Activated CD4-positive, alpha-beta T cell treated with anti-CD3 and anti-CD28 coated beads, Interleukin-2, amount 10 ng/mL, durations not matched to agents 24 days and 14 days (primary cell): Measurements from ENCODE around the gene RTP3. TPM values are rescaled to one million over a fixed set of nuclear protein-coding genes. Genes with fewer than 3 reads are reported as not detected.
"Not testable (repeated sequence)": the region's sequence is repeated elsewhere in the genome, so short reads cannot be mapped to it uniquely, and the experiment has no call there.

Experiments
- DNase-seq: peaks from one replicate; pipeline ENCODE4 v3.0.0; 2022
- H3K27ac Mint-ChIP-seq: one replicate; pipeline ENCODE4 v1.8.0; 2022; ENCODE audit warnings: mild to moderate bottlenecking, mixed read lengths
- H3K27me3 Mint-ChIP-seq: one replicate; pipeline ENCODE4 v1.8.0; 2022; ENCODE audit warnings: mixed read lengths
- H3K36me3 Mint-ChIP-seq: one replicate; pipeline ENCODE4 v1.8.0; 2022; ENCODE audit warnings: low read depth, mild to moderate bottlenecking, mixed read lengths
- H3K4me1 Mint-ChIP-seq: one replicate; pipeline ENCODE4 v1.8.0; 2021; ENCODE audit warnings: mixed read lengths
- H3K4me3 Mint-ChIP-seq: one replicate; pipeline ENCODE4 v1.8.0; 2022; ENCODE audit warnings: mild to moderate bottlenecking, moderate library complexity, mixed read lengths
- H3K9me3 Mint-ChIP-seq: one replicate; pipeline ENCODE4 v1.8.0; 2021; ENCODE audit warnings: mixed read lengths
- intact Hi-C: fragments of 100-400 bp; cut with micrococcal nuclease; formaldehyde crosslinking; loops from one replicate; pipeline ENCODE4 v1.15.1; 2023
- total RNA-seq: library from RNA; stranded (reverse); gene quantifications from 2 replicates; pipeline ENCODE4 v1.2.3, GENCODE V29; 2022

Gene RTP3
- total RNA-seq, 1 donor from 2014 or later, result not detected

DNA sequence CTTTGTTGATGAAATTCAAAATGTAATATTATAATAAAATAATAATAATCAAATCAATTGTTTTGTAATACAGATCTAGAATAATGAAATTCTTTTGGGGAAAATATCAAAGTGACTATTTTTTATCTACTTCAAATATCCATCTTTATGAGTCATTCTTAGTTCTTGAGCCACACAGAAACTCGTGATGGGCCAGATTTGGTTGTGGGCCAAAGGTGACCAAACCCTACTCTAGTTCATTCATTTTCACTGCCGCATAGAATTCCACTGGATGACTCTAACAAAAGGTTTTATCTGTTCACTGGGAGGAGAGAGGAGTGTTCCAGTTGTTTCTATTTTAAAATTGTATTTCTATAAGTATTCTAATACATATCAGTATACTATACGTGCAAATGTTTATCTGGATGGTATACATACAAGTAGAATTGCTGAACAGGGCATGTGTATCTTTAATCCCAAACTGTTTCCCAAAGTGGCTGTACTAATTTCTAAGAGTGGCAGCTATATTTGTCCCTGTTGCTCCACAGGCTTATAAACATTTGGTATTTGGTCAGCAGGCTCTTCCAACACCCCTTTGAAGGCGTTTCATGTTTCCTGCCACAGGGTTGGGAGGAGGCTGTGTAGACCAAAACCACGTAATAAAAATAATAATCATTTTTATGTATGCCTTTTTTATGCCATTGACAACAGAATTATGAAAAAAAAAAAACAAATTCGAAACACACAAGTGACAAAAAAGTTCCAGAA is 7.3 kb upstream of the RTP3 start:
- H3K36me3 Mint-ChIP-seq, result no peaks in the 10 kb centered on the region
- peaks cover 9% of the 10 kb centered on the region for H3K4me1 Mint-ChIP-seq
- intact Hi-C loops, result no loop called here
- H3K27ac Mint-ChIP-seq, result no peak overlapping the region
- no peaks in the 10 kb centered on the region for H3K9me3 Mint-ChIP-seq
- no peak for DNase-seq
- peaks cover 21% of the 10 kb centered on the region for H3K27me3 Mint-ChIP-seq
- no peak overlapping the region for H3K4me3 Mint-ChIP-seq

DNA sequence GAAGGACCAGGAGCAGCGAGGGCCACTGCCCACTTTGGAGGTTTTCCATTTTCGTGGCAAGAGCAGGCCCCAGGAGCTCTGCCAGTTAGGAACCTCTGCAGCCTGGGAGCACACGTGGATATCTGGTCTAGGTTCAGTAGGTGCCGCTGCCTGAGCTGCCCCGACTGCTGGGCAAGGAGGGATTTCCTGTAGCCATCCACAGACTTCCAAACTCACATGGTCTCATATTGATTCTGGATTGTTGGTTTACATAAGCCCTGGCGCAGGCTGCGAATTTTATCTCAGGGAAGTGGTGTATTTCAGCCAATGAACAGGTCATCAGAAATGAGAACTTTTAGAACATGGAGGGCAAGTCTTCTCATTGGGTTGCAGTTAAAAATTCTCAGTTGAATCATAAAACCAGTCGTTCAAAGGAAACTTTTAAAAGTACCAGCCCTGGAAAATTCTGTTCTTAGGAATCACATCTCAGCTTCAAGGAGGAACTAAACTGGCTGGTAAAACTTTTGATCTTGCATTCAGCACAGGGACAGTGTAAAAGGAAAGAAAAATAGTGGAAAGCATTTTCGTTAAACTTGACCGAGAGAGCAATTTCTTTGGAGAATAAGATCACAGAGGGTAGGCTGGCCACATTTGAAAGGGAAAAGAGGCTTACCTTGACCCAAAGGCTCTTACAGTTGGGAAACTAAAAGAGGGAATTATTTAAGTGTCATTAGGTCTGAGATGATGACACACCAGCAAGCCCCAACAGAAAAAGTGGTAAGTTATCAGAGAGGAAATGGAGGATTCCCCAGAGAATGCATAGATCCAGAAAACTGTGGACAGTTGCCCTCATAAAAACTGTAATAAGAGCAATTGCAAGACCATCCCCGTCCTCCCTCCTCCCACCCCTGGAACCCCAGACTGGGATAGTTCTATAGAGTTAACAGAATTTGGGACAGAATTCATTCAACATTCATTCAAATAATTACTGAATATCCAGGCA is 6.4 kb upstream of the RTP3 start:
- H3K4me1 Mint-ChIP-seq, result peaks cover 11% of the 10 kb centered on the region
- H3K36me3 Mint-ChIP-seq, result no peaks in the 10 kb centered on the region
- H3K27me3 Mint-ChIP-seq, result peaks cover 22% of the 10 kb centered on the region
- H3K27ac Mint-ChIP-seq, result no peak overlapping the region
- DNase-seq, result no peak
- no peaks in the 10 kb centered on the region for H3K9me3 Mint-ChIP-seq
- no peak overlapping the region for H3K4me3 Mint-ChIP-seq
- intact Hi-C loops, result no loop called here

DNA sequence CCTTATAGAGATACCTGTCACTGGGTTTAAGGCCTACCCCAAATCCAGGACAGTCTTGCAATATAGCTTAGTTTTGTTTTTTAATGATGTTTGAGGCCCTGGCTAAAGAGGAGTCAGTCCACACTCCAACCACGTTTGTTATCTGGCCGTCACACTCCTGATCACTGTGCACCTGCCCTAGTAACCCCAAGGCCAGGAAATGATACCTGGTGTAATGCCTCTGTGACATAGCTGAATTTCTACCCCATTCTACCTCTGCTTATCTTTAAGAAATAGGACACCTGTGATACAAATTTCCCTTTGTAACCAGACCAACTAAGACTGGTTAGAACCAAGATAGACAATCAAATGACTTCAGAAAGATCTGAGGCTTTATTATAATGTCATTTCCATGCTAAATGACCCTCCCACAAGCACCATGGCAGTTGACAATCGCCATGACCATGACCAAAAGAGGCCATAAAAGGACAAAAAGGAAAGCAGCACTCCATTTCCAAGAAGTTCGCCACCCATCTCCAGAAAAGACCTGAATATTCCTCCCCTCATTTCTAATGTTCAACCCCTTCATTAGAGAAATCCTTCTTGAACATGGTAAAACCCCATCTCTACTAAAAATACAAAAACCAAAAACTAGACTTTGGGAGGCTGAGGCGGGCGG is 4.8 kb upstream of the RTP3 start:
- intact Hi-C loops, result no loop called here
- H3K4me3 Mint-ChIP-seq, result no peak overlapping the region
- peaks cover 11% of the 10 kb centered on the region for H3K27me3 Mint-ChIP-seq
- H3K27ac Mint-ChIP-seq, result no peak overlapping the region
- H3K9me3 Mint-ChIP-seq, result no peaks in the 10 kb centered on the region
- H3K4me1 Mint-ChIP-seq, result peaks cover 11% of the 10 kb centered on the region
- no peaks in the 10 kb centered on the region for H3K36me3 Mint-ChIP-seq
- DNase-seq, result no peak

DNA sequence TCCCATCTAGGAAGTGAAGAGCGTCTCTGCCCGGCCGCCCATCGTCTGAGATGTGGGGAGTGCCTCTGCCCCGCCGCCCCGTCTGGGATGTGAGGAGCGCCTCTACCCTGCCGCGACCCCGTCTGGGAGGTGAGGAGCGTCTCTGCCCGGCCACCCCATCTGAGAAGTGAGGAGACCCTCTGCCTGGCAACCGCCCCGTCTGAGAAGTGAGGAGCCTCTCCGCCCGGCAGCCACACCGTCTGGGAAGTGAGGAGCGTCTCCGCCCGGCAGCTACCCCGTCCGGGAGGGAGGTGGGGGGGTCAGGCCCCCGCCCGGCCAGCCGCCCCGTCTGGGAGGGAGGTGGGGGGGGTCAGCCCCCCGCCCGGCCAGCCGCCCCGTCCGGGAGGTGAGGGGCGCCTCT is 3.3 kb upstream of the RTP3 start:
- H3K4me1 Mint-ChIP-seq, H3K4me3 Mint-ChIP-seq, H3K9me3 Mint-ChIP-seq, intact Hi-C loops, DNase-seq, H3K27ac Mint-ChIP-seq, H3K36me3 Mint-ChIP-seq: not testable (repeated sequence)
- H3K27me3 Mint-ChIP-seq, result peaks cover 11% of the 10 kb centered on the region

DNA sequence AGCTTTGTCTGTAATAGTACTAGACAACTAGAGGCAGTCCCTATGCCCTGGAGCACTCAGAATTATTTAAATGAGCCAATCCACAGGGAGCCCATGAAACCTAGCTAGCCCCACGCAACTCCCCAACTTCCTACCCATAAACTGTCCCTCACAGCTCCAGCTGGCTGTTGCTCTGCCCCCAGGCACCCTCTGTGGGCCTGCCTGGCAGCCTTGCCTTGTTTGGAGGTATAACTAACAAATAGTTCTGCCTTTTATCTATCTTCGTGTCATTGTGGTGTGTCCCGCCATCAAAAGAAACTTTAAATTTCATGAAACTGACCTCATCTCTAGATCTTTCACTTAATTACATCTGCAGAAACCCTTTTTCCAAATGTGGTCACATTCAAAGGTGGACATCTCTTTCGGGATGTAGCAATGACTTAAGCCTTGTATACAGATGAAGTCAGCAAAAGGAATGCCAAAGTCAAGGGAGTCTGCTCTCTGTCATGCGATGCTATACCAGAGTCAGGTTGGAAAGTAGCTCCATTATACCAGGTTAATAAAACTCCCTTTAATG is 1.8 kb upstream of the RTP3 start:
- Mint-ChIP-seq H3K36me3 (no peaks in the 10 kb centered on the region), H3K4me3 (no peak overlapping the region), H3K27me3 (peaks cover 11% of the 10 kb centered on the region), H3K27ac (no peak overlapping the region), H3K9me3 (no peaks in the 10 kb centered on the region), H3K4me1 (peaks cover 4% of the 10 kb centered on the region)
- DNase-seq, result no peak
- intact Hi-C loops, result no loop called here

DNA sequence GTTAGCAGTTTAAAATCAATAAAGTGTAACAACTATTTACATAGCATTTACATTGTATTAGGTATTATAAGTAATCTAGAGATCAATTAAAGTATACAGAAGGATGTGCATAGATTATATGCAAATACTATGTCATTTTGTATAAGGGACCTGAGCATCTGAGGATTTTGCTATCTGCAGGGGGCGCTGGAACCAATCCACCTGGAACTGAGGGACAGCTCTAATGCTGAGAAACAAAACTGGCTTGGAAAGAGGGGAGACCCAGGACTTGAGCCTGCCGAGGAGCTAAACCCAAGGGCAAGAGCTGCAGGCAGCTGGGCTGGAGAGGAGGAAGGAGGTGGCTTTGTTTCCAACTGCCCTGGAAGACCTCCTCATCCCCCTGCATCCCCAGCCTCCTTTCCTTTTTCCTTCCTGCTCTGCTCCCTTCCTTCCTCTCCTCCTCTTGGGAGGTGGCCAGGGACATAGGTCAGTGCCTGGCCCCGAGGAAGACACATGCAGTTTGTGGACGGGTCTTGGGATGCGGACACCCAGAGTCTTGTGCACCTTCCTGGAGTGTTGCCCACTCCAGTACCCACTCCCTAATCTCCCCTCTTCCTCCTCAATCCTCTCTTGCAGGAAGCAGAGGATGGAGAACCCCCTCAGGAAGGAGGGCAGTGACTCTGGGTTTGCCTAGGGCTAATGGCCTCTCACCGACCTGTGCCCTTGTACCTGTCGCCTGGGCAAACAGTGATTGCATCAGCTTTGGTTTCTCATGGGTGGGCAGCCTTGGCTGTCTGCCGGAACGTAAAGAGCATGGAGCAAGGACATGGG is 825 bp upstream of the RTP3 start:
- peaks cover 6% of the 10 kb centered on the region for H3K27me3 Mint-ChIP-seq

GRCh38 chr3:46498916-46499519 is 1.2 kb downstream of the RTP3 start:
- no peaks in the 10 kb centered on the region for H3K36me3 Mint-ChIP-seq
- no peak overlapping the region for H3K27ac Mint-ChIP-seq
- H3K4me3 Mint-ChIP-seq, result no peak overlapping the region
- intact Hi-C loops, result no loop called here
- H3K27me3 Mint-ChIP-seq, result peaks cover 3% of the 10 kb centered on the region
- no peak for DNase-seq
- H3K4me1 Mint-ChIP-seq, result peaks cover 6% of the 10 kb centered on the region
- no peaks in the 10 kb centered on the region for H3K9me3 Mint-ChIP-seq

More for the DNA sequence above, 825 bp upstream of the RTP3 start:
- no peak overlapping the region for H3K27ac Mint-ChIP-seq
- H3K4me3 Mint-ChIP-seq, result no peak overlapping the region
- DNase-seq, result peak; percentile 83
- peaks cover 4% of the 10 kb centered on the region for H3K4me1 Mint-ChIP-seq
- H3K9me3 Mint-ChIP-seq, result no peaks in the 10 kb centered on the region
- intact Hi-C loops, result no loop called here
- H3K36me3 Mint-ChIP-seq, result no peaks in the 10 kb centered on the region

DNA sequence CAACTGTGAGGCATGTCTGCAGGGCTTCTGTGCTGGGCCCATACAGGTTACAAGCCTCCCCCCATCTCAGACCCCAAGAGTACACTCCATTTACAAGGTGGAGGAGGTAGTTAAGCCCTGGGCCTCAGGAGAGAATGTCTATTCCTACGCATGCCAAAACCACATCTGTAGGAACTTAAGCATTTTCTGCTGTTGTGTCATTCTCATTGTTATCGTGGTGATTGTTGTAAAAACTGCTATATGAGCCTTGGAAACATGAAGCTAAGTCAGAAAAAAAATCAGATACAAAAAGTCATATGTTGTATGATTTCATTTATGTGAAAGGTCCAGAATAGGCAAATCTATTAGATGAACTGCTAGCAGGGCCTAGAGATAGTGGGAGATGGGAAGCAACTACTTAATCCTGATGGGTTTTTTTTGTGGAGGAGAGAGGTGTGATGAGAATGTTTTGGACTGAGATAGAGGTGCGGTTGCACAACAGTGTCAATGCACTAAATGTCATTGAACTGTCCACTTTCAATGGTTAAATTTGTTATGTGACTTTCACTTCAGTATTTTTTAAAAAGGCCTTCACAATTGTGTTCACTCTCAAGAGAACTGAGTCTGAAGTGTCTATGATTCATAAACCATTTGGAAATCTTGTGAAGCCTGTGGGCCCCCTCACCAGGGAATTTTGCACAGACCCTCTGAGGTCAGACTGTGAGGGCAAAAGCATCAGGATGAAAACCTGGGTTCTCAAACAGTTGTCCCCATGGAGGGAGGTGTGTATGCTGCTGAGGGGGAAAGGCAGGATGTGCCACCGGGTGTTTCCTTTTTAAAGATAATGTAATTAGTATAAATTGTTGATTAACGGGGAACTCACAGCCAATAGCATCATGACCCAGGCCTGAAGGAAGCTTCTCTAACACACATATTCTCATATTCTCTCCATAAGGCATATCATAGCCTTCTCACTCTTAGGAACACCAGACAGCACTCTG is 3.2 kb downstream of the RTP3 start:
- H3K27me3 Mint-ChIP-seq, result peaks cover 5% of the 10 kb centered on the region
- intact Hi-C loops, result no loop called here
- no peak for DNase-seq

GRCh38 chr3:46501702-46502101 is 3.9 kb downstream of the RTP3 start:
- no peak overlapping the region for H3K27ac Mint-ChIP-seq

More for the DNA sequence above, 3.2 kb downstream of the RTP3 start:
- H3K4me3 Mint-ChIP-seq, result no peak overlapping the region
- peaks cover 13% of the 10 kb centered on the region for H3K4me1 Mint-ChIP-seq
- H3K9me3 Mint-ChIP-seq, result no peaks in the 10 kb centered on the region
- H3K27ac Mint-ChIP-seq, result no peak overlapping the region
- no peaks in the 10 kb centered on the region for H3K36me3 Mint-ChIP-seq

DNA sequence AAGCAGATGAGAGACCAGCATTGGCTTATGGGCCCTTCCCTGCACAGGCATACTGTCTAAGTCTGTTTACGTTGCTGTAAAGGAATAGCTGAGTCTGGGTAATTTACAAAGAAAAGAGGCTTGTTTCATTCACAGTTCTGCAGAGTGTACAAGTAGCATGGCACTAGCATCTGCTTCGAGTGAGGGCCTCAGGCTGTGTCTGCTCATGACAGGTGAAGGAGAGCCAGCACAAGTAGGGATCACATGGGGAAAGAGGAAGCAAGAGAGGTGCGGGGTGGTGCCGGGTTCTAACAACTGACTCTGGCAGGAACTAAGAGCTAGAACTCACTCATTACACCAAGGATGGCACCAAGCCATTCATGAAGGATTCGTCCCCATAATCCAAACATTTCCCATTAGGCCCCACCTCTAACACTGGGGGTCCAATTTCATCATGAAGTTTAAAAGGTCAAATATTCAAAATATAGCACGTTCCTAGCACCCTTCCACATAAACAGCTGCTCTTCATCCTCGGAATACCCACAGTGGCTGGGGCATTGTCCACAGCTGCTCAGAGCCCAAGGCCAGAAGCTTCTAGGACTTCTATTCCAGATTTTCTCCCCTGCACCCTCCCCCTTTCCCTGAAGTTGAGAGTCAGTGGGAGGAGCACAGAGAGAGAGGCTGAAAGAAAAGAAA is 5.6 kb downstream of the RTP3 start:
- Mint-ChIP-seq H3K4me1 (peaks cover 12% of the 10 kb centered on the region), H3K36me3 (no peaks in the 10 kb centered on the region)

More at GRCh38 chr3:46501702-46502101, 3.9 kb downstream of the RTP3 start:
- H3K4me3 Mint-ChIP-seq, result no peak overlapping the region
- no peak for DNase-seq
- H3K9me3 Mint-ChIP-seq, result no peaks in the 10 kb centered on the region
- intact Hi-C loops, result no loop called here
- H3K27me3 Mint-ChIP-seq, result peaks cover 7% of the 10 kb centered on the region
- H3K36me3 Mint-ChIP-seq, result no peaks in the 10 kb centered on the region
- peaks cover 12% of the 10 kb centered on the region for H3K4me1 Mint-ChIP-seq

DNA sequence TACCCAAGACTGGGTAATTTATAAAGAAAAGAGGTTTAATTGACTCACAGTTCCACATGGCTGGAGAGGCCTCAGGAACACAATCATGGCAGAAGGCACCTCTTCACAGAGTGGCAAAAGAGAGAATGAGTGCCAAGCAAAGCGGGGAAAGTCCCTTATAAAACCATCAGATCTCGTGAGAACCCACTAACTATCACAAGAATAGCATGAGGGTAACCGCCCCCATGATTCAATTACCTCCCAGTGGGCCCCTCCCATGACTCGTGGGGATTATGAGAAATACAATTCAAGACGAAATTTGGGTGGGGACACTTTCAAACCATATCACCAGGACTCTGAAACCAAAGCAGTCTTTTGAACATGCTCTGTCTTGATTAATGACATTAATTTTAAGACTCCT is 7.0 kb downstream of the RTP3 start:
- no peak for DNase-seq
- Mint-ChIP-seq H3K36me3 (no peaks in the 10 kb centered on the region), H3K27me3 (peaks cover 7% of the 10 kb centered on the region), H3K4me3 (no peak overlapping the region), H3K27ac (no peak overlapping the region), H3K9me3 (no peaks in the 10 kb centered on the region), H3K4me1 (peaks cover 12% of the 10 kb centered on the region)
- intact Hi-C loops, result no loop called here

More for the DNA sequence above, 5.6 kb downstream of the RTP3 start:
- intact Hi-C loops, result no loop called here
- DNase-seq, result no peak
- no peak overlapping the region for H3K4me3 Mint-ChIP-seq
- H3K27me3 Mint-ChIP-seq, result peaks cover 7% of the 10 kb centered on the region
- no peak overlapping the region for H3K27ac Mint-ChIP-seq
- no peaks in the 10 kb centered on the region for H3K9me3 Mint-ChIP-seq
